Measurements from ENCODE around the gene ATG7.
"Not testable (repeated sequence)": the region's sequence is repeated elsewhere in the genome, so short reads cannot be mapped to it uniquely, and the experiment has no call there.

Gene ATG7

GRCh38 chr3:11302444-11302843 is 30.2 kb downstream of the ATG7 start:
- no peak for DNase-seq

GRCh38 chr3:11304175-11304574 is 32.0 kb downstream of the ATG7 start:
- DNase-seq = no peak

GRCh38 chr3:11305509-11305908 is 33.3 kb downstream of the ATG7 start:
- no peak for DNase-seq

GRCh38 chr3:11306817-11307589 is 34.8 kb downstream of the ATG7 start:
- no peak for DNase-seq

GRCh38 chr3:11307830-11308432 is 35.7 kb downstream of the ATG7 start:
- no peak for DNase-seq

- no peak for DNase-seq
Measured at GRCh38 chr3:11310258-11310657, 38.1 kb downstream of the ATG7 start.

GRCh38 chr3:11312166-11312565 is 40.0 kb downstream of the ATG7 start:
- no peak for DNase-seq

GRCh38 chr3:11317300-11317699 is 45.1 kb downstream of the ATG7 start:
- no peak for DNase-seq

- no peak for DNase-seq
Measured at GRCh38 chr3:11322931-11323330, 50.7 kb downstream of the ATG7 start.

GRCh38 chr3:11323813-11324212 is 51.6 kb downstream of the ATG7 start:
- no peak for DNase-seq

- DNase-seq = no peak
Measured at GRCh38 chr3:11327619-11328018, 55.4 kb downstream of the ATG7 start.

- no peak for DNase-seq
Measured at GRCh38 chr3:11328196-11328945, 56.2 kb downstream of the ATG7 start.

- DNase-seq = no peak
Measured at GRCh38 chr3:11329777-11330176, 57.6 kb downstream of the ATG7 start.

GRCh38 chr3:11331101-11331500 is 58.9 kb downstream of the ATG7 start:
- DNase-seq = no peak

GRCh38 chr3:11335056-11335608 is 62.9 kb downstream of the ATG7 start:
- no peak for DNase-seq

- DNase-seq = no peak
Measured at GRCh38 chr3:11339541-11339940, 67.3 kb downstream of the ATG7 start.

- DNase-seq = no peak
Measured at GRCh38 chr3:11346416-11346815, 74.2 kb downstream of the ATG7 start.

GRCh38 chr3:11348877-11349276 is 76.7 kb downstream of the ATG7 start:
- not testable (repeated sequence) for DNase-seq

- DNase-seq = no peak
Measured at GRCh38 chr3:11349446-11349845, 77.2 kb downstream of the ATG7 start.

GRCh38 chr3:11350374-11350773 is 78.2 kb downstream of the ATG7 start:
- no peak for DNase-seq

- DNase-seq = no peak
Measured at GRCh38 chr3:11351451-11351850, 79.3 kb downstream of the ATG7 start.

- no peak for DNase-seq
Measured at GRCh38 chr3:11356269-11356668, 84.1 kb downstream of the ATG7 start.

GRCh38 chr3:11362600-11362999 is 90.4 kb downstream of the ATG7 start:
- no peak for DNase-seq

- DNase-seq = no peak
Measured at GRCh38 chr3:11363715-11364114, 91.5 kb downstream of the ATG7 start.

Data from activated naive CD4-positive, alpha-beta T cell (primary cell).